ENCODE data around the gene KCTD2.
"Not testable (repeated sequence)": the region's sequence is repeated elsewhere in the genome, so short reads cannot be mapped to it uniquely, and the experiment has no call there.

Gene KCTD2

GRCh38 chr17:75020331-75021110 is 26.5 kb upstream of the KCTD2 start:
- no peak for DNase-seq

GRCh38 chr17:75024686-75025397 is 22.2 kb upstream of the KCTD2 start:
- DNase-seq: no peak

- DNase-seq: not testable (repeated sequence)
Measured at GRCh38 chr17:75025398-75025734, 21.7 kb upstream of the KCTD2 start.

GRCh38 chr17:75026650-75027049 is 20.4 kb upstream of the KCTD2 start:
- DNase-seq: not testable (repeated sequence)

GRCh38 chr17:75030161-75030560 is 16.9 kb upstream of the KCTD2 start:
- DNase-seq: no peak

- DNase-seq: peak; percentile 47
Measured at GRCh38 chr17:75031972-75032719, 14.9 kb upstream of the KCTD2 start.

- no peak for DNase-seq
Measured at GRCh38 chr17:75032720-75033280, 14.2 kb upstream of the KCTD2 start.

- DNase-seq: peak; percentile 78
Measured at GRCh38 chr17:75033346-75034235, 13.4 kb upstream of the KCTD2 start.

- peak; percentile 74 for DNase-seq
Measured at GRCh38 chr17:75034236-75034908, 12.7 kb upstream of the KCTD2 start.

GRCh38 chr17:75036643-75037268 is 10.3 kb upstream of the KCTD2 start:
- DNase-seq: no peak

- DNase-seq: no peak
Measured at GRCh38 chr17:75039238-75039637, 7.8 kb upstream of the KCTD2 start.

GRCh38 chr17:75041656-75042280 is 5.3 kb upstream of the KCTD2 start:
- DNase-seq: no peak

- DNase-seq: not testable (repeated sequence)
Measured at GRCh38 chr17:75043789-75044188, 3.2 kb upstream of the KCTD2 start.

GRCh38 chr17:75044716-75045115 is 2.3 kb upstream of the KCTD2 start:
- no peak for DNase-seq

- DNase-seq: not testable (repeated sequence)
Measured at GRCh38 chr17:75045946-75046406, 1.0 kb upstream of the KCTD2 start.

- DNase-seq: no peak
Measured at GRCh38 chr17:75047398-75048098, 523 bp downstream of the KCTD2 start.

- DNase-seq: no peak
Measured at GRCh38 chr17:75048249-75048878, 1.3 kb downstream of the KCTD2 start.

- DNase-seq: no peak
Measured at GRCh38 chr17:75049057-75049456, 2.0 kb downstream of the KCTD2 start.

- DNase-seq: no peak
Measured at GRCh38 chr17:75049706-75050105, 2.7 kb downstream of the KCTD2 start.

Measured in NCI-H2081 treated with DMSO at 0.1 percent for 48 hours (cell line).